NCI-H446 (cell line): Measurements from ENCODE around the gene LRRC7.

Experiments
- DNase-seq, 2 experiments: peaks; one replicate each; lab custom pipeline; 2025; lab: John Stamatoyannopoulos, UW

Gene LRRC7

GRCh38 chr1:69766431-69767180, 198.9 kb downstream of the LRRC7 start:
- no peak for DNase-seq

DNA sequence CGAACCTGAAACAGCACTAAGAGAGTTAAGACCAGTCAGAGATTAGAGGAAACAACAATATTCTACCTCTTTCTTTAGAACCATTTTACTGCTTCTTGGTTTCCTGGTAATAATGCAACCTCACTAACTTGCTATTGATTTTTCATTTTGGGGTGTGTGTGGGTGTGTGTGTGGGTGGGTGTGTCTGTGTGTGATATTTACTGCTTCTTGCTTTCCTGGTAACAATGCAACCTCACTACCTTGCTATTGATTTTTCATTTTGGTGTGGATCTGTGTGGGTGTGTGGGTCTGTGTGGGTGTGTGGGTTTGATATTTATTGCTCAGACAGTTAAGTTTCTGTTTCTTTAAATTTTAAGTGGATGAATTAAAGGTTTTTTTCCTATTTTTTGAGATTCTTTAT, 208.8 kb downstream of the LRRC7 start:
- no peak for DNase-seq

DNA sequence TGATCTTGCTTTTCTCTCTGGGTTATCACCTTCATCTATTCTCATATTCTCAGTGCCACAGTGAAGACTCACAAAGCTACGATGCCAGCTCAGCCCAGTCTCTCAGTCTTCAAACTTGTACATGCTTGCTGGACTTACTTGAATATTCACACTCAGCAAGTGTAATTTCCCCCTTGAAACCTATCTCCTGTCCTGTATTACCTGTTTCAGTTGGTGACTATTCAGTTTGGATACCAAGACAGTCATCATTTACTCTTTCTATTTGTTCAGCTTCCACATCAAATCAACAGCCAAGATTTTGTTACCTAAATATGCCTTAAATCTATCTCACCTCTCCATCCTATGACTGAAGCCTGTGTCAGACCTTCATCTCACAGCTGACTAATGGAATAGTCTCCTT, 209.7 kb downstream of the LRRC7 start:
- no peak for DNase-seq

DNA sequence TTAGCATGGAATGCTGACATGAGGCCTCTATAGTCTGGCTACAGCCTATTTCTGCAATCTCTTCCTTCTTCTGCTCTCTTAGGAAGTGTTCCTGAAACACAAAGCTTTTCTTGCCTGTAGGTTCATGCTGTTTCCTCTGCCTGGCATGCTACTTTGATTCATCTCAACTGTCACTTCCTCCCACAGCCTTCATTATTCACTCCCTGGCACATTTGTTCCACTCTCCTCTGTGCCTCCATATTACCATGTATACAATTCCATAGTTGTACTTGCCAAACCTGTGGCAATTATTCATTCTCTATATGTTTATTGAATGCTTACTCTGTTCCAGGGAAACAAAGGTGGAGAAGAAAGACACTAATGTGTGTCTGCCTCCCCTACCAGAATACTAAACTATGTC, 210.2 kb downstream of the LRRC7 start:
- DNase-seq: no peak

- DNase-seq: no peak
Measured at GRCh38 chr1:69787151-69787550, 219.4 kb downstream of the LRRC7 start.

- DNase-seq: no peak
Measured at GRCh38 chr1:69791311-69791710, 223.6 kb downstream of the LRRC7 start.

DNA sequence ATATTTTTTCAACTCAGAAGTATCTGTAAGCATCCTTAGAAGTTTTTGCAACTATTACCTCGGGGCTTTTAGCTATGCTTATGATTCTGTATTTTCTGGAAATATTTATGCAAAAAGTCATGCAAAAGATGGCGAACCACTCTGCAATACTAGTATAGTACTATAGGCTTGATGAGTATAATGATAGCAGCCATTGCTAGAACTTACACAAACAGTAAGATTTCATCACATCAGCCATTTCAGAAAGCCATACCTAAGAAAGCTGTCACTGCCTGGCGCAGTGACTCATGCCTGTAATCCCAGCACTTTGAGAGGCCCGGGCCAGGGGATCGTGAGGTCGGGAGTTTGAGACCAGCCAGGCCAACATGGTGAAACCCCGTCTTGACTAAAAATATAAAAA, 227.1 kb downstream of the LRRC7 start:
- DNase-seq: no peak

- peak in 1 of 2 experiments; percentile 20 for DNase-seq
Measured at GRCh38 chr1:69814926-69815325, 247.2 kb downstream of the LRRC7 start.

- DNase-seq: peak; percentile 87 to 95
Measured at GRCh38 chr1:69824932-69825331, 257.2 kb downstream of the LRRC7 start.

DNA sequence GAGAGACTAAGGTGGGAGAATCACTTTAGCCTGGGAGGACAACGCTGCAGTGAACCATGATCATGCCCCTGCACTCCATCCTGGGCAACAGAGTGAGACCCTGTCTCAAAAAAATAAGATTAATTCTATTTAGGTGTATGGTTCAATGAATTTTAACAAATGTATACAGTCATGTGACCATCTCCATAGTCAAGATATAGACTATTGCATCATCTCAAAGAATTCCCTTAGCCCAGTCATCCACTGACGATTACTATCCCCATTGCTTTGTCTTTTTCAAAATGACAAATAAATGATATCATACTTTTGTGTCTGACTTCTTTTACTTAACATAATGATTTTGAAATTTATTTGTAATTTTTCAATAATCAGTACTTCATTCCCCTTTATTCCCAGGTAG, 260.0 kb downstream of the LRRC7 start:
- no peak for DNase-seq

GRCh38 chr1:69833536-69833935, 265.8 kb downstream of the LRRC7 start:
- no peak for DNase-seq

GRCh38 chr1:69834336-69834735, 266.6 kb downstream of the LRRC7 start:
- no peak for DNase-seq

DNA sequence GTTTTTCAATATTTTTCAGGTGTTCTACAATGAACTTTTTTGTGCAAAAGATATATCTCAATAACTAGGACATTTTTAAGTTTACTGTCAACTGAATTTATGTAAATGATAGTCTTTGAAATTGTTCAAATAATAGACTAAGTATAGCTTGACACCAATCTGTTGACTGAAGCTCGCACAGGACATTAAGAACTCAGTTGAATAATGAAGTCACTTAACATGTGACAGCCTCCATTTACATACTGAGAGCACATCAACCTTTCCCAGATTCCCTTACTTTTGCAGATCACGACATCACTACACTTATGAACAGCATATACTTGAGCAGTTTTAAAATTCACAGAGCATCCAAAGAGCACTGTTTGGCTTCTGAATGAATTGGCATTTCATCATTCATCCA, 268.2 kb downstream of the LRRC7 start:
- DNase-seq: no peak

DNA sequence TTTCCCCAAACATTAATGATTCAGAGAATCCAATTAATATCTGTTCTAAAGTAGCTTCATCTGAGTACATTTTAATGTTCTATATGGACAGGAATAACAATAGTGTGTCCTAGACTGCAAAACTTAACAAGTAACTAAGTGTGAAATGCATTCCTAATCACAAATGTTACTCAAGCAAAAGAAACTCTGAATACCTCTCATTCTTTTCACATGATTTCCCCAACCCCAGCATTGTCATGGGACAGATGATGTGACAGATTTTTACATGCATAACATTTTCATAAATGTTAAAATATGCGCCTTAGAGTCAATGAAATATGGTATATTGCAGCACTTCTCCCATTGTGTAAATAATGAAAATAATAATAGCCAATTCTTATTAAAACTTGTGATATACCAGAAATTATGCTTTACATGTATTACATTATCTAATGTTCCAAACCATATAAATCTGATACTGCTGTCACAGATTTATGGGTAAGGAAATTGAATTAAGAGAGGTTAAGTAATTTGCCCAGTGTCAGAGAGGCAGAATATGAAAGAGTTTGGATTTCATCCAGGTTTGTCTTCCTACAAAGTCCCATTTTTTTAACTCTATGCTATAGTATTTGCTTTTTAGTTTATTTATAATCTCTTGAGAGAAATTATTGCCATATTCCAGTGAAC, 269.4 kb downstream of the LRRC7 start:
- DNase-seq: no peak

DNA sequence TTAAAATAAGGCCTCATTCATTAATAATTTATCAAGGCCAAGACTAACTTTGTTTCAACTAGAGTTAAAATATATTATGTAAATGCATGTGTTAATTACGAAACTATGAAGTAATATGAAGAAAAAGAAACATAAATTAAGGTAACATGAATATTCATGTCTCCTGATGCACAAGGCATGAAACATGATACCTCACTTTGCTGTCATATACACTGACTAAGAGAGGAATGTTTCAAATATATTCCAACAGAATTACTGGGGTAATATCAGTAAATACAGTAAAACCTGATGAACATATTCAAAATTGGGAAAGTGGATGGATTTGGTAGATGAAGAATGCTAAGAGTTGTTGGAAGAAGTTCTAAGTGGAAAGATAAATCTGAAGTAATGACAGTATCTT, 274.6 kb downstream of the LRRC7 start:
- no peak for DNase-seq

DNA sequence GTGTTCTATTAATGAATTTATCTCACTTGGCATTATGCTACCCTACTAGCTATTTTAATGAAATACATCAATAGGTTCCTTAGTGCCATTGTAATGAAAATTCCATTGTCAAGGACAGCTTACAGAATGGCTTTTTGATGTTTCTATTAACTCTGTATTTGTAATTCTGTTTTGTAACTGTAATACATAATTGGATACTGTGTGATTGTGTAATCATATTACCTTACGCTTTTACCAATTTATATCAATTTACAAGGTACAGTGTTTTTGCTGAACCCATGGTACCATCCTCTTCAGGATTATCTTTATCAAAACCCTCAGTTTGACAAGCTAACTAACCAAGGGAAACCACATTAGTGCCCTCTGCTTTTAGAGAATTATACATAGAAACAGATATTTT, 277.9 kb downstream of the LRRC7 start:
- DNase-seq: no peak

DNA sequence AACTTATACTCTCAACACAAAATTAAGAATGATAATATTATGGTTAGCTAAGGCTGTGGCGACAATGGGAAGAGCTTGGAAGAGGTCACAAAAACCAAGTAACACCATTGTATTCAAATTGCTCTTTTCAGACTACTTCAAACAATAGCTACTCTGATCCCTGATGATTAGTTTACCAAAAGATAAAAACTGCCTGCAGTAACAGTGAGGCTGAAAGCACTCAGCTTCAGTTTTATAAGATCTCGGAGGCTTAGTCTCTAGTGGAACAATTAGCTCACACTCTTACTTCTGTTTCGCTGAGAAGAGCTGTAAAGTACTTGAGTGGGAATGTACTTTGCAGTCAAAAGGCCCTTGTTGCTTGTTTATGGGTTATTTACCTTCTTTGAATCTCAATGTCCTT, 278.5 kb downstream of the LRRC7 start:
- DNase-seq: no peak

GRCh38 chr1:69847670-69848069, 279.9 kb downstream of the LRRC7 start:
- DNase-seq: no peak

DNA sequence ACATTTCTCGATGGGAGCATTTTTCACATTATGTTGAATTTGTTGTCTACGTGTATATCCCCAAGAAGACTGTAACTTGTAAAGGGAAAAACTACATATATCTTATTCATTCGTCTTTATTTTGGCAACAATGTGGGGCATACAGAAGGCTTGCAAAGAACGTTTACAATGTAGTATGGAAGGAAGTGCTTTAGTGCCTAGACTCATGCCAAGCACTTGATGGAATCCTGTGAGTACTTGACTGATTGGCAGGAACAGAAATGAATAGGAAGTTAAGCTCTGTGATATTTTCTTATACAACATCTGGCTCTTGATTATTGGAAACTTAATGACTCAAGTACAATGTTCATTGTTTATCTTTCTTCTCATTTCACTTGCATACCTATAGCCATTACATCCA, 284.4 kb downstream of the LRRC7 start:
- peak in 1 of 2 experiments; percentile 15 for DNase-seq

DNA sequence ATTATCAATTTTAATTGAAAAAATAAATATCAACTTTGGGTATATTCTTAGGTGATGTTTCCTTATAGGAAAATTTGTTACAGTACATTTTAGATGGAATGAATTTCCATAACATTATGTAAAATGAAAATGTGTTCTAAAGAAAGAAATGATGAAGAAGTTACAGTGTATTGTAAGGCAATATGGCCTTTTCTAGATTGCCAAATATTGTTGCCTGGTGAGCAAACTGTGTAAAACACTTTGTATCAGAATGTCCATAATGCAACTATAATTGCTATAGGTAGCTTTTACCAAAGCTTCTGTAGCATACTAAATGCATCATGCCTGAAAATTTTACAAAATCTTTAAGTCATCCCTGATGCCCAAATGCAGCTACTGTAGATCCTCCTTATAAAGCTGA, 285.0 kb downstream of the LRRC7 start:
- no peak for DNase-seq

DNA sequence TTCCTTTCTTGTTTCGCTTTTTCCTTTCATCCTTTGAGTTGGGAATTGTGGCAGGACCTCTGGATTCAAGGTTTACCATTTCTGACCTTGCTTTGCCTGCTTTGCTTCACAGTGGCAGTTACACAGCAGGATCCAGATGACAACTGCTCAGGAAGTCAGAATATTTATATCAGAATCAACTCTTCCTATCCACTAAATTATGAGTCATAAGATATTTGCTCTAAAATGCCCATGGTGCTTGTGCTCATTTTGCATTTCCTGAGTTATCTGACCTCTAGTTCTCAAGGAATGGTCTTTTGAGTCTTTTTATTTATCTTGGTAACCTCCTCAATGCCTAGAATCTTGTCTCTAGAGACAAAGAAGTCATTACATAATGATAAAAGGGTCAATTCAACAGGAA, 290.8 kb downstream of the LRRC7 start:
- DNase-seq: no peak

DNA sequence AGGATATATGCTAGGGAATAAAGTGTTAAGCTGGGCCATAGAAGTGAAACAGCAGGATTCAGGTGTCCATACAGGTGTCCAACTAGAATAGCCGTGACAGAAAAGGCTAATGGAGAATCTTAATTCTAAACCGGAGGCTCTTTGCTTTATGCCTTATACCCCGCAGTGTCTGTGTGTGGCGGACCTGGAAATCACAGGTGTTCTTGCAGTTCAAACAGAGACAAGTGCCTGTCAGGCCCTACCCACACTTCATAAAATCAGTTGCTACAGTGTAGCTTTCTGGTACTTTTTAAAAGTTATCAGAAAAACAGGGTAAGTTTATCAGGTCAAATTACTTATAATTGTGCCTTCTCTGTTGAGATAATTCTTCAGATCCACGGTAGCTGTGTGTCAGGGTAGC, 293.9 kb downstream of the LRRC7 start:
- no peak for DNase-seq

GRCh38 chr1:69862906-69863305, 295.2 kb downstream of the LRRC7 start:
- no peak for DNase-seq

DNA sequence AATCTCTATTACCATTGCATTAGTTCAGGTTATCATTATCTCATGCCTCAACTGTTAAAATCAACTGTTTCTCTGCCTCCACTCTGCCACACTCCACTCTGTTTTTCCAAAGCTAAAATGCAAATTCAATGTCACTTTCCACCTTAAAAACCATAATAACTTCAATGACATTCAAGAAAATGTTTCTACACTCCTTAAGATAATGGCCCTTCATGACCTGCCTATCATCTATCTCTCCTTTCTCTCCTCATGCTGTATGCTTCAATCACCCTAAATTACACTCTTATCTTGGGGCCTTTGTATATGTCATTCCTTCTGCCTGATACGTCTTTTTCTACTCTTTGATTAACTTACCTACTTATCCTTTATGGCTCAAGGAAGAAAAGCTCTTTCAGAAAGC, 296.0 kb downstream of the LRRC7 start:
- no peak for DNase-seq
